ENCODE data around the gene CROCC.
"Not testable (repeated sequence)": the region's sequence is repeated elsewhere in the genome, so short reads cannot be mapped to it uniquely, and the experiment has no call there.

Gene CROCC

DNA sequence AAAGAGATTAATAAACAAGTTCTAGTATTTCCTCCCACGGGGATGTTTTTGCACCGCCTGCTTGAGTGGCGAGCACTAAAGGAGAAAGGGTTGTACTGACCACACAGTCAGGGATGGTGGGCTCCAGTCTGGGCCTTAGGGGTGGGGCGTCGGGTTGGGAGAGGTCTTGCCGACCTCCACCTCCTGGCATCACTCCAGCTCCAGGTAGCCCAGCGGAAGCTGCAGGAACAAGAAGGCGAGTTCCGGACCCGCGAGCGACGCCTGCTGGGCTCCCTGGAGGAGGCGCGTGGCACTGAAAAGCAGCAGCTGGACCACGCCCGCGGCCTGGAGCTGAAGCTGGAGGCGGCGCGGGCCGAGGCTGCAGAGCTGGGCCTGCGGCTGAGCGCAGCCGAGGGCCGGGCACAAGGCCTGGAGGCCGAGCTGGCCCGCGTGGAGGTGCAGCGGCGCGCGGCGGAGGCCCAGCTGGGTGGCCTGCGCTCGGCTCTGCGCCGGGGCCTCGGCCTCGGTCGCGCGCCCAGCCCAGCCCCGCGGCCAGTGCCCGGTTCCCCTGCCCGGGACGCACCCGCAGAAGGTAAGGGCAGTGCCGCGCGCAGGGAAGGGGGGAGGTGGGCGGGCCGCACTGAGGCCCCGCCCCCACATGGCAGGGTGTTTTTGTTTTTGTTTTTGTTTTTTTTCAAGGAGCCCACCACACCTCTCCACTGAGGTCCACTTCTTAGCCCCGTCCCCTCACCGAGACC, 39.0 kb downstream of the CROCC start:
- no peak overlapping the region for H3K4me3 ChIP-seq (ENCODE audit: low read length)
- no peak for DNase-seq (ENCODE audit: low read depth, low spot score)

GRCh38 chr1:16961297-16962133, 39.8 kb downstream of the CROCC start:
- DNase-seq (ENCODE audit: low read depth, low spot score) = no peak
- H3K4me3 ChIP-seq (ENCODE audit: low read length) = no peak overlapping the region

DNA sequence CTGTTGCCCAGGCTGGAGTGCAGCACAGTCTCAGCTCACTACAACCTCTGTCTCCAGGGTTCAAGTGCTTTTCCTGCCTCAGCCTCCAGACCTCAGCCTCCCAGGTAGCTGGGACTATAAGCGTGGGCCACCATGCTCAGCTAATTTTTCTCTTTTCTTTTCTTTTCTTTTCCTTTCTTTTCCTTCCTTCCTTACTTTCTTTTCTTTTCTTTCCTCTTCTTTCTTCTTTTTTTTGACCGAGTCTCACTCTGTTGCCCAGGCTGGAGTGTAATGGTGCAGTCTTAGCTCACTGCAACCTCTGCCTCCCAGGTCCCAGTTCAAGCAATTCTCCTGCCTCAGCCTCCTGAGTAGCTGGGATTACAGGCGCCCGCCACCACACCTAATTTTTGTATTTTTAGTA, 42.4 kb downstream of the CROCC start:
- DNase-seq (ENCODE audit: low read depth, low spot score); H3K4me3 ChIP-seq (ENCODE audit: low read length): not testable (repeated sequence)

DNA sequence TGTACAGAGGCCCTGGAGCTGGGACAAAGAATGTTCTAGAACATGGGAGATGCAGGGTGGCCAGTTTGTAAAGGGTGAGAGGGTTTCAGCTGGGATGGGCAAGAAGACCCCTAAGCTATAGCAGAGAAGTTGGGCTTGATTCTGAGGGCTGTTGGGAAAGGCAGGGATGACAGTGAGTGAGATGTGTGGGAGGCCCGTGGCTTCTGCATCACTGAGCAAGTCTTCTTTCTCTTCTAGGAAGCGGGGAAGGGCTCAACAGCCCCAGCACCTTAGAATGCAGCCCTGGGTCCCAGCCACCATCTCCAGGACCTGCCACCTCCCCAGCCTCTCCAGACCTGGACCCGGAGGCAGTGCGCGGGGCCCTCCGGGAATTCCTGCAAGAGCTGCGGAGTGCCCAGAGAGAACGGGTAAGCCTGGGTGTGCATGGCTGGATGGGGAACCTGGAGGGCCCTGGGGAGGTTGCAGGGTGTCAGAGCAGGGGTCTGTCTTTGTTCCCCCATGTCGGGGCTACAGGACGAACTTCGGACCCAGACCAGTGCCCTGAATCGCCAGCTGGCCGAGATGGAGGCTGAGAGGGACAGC, 43.8 kb downstream of the CROCC start:
- no peak for DNase-seq (ENCODE audit: low read depth, low spot score)
- H3K4me3 ChIP-seq (ENCODE audit: low read length) = no peak overlapping the region

DNA sequence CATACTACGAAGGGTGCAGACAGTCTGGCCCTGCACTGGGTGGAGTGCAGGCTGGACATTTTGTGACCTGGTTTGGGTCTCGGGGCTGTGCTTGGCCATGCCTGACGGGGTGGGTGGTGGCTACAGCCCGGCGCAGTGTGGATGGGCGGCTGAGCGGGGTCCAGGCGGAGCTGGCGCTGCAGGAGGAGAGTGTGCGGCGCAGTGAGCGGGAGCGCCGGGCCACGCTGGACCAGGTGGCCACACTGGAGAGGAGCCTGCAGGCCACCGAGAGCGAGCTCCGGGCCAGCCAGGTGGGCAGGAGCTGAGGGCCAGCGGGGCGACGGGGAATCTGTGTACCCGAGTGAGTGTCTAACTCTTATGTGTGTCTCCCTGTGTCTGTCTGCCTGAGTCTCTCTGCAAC, 44.6 kb downstream of the CROCC start:
- no peak for DNase-seq (ENCODE audit: low read depth, low spot score)
- no peak overlapping the region for H3K4me3 ChIP-seq (ENCODE audit: low read length)

DNA sequence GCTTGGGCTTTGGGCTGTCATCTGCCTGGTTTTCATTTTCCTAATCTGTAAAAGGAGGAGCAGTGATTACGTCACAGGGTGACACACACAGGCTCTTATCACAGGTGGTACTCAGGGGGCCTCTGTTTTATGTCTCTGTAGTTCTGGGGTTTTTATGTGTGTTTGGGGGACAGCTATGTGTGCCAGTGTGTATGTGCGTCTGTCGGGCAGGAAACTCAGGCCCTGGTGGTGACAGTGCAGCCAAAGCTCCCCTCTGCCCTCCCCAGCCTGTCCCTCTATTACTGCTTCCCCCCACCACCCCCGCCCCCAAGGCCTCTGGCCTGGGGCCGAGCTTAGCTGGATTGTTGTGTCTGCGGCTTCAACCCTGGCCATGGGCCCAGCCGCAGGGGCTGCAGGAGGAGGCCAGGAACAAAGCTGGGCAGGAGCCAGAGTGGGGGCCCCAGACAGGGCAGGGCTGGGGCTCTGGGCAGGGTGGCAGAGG, 45.4 kb downstream of the CROCC start:
- H3K4me3 ChIP-seq (ENCODE audit: low read length) = no peak overlapping the region
- no peak for DNase-seq (ENCODE audit: low read depth, low spot score)

DNA sequence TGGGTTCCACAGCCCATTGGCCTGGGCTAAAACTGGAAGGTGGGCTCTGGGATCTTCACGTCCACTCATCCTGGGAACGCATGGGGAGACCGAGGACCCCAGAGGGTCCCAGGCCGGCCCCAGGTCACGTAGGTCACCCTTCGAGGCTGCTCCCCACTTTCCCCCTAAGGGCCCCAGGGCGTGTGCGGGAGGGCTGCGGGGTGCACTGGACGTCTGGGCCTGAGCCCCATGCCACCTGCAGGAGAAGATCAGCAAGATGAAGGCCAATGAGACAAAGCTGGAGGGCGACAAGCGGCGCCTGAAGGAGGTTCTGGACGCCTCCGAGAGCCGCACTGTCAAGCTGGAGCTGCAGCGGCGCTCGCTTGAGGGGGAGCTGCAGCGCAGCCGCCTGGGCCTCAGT, 46.2 kb downstream of the CROCC start:
- H3K4me3 ChIP-seq (ENCODE audit: low read length) = no peak overlapping the region

DNA sequence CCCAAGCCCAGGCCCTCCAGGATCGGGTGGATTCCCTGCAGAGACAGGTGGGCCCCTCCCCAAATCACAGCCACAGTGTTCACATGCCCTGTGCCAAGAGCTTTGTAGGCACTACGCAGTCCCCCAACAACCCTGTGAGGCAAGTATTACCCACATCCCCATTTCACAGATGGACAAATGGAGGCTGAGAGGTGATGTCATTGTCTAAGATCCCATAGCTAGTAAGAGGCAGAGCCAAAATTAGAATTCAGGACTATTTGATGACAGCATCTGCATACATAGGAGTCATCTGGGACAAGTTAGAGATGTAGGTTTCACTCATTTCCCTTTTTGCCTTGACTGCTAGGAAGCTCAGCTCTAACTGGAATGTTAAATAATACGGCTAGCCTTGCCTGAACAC, 46.6 kb downstream of the CROCC start:
- H3K4me3 ChIP-seq (ENCODE audit: low read length) = no peak overlapping the region
- DNase-seq (ENCODE audit: low read depth, low spot score) = no peak

More for the DNA sequence above, 46.2 kb downstream of the CROCC start:
- no peak for DNase-seq (ENCODE audit: low read depth, low spot score)

DNA sequence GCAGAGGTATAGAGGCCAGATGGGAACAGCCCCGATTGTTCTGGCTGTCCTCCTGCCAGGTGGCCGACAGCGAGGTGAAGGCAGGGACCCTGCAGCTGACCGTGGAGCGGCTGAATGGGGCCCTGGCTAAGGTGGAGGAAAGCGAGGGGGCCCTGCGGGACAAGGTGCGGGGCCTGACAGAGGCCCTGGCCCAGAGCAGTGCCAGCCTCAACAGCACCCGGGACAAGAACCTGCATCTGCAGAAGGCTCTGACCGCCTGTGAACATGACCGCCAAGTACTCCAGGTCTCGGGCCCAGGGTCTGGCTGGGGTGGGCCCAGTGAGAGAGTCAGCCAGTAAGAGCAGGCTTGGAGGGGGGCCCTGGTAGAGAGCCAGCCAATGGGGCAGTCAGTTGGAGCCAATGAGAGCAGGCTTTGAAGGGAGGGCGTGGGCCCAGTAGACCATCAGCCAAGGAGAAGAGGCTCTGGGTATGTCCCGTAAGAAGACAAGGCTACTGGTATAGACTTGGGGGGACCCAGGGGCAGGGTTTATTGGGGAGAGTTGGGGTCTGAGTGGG, 47.4 kb downstream of the CROCC start:
- no peak overlapping the region for H3K4me3 ChIP-seq (ENCODE audit: low read length)
- no peak for DNase-seq (ENCODE audit: low read depth, low spot score)

DNA sequence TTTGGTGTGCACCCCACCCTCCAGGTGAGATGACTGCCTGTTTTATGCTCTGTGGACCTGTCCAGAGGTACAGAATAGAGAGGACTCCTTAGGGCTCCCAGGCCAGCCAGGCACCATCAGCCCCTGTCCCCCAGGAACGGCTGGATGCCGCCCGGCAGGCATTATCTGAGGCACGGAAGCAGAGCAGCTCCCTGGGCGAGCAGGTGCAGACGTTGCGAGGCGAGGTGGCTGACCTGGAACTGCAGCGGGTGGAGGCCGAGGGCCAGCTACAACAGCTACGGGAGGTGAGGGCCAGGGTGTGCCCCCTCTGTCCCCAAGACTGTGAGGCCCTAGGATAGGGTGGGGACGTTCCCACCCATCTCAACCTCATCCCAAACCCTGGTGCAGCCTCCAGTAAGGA, 47.9 kb downstream of the CROCC start:
- no peak overlapping the region for H3K4me3 ChIP-seq (ENCODE audit: low read length)
- DNase-seq (ENCODE audit: low read depth, low spot score) = no peak

GRCh38 chr1:16970132-16970910, 48.6 kb downstream of the CROCC start:
- DNase-seq (ENCODE audit: low read depth, low spot score) = no peak
- no peak overlapping the region for H3K4me3 ChIP-seq (ENCODE audit: low read length)

GRCh38 chr1:16971341-16972188, 49.8 kb downstream of the CROCC start:
- DNase-seq (ENCODE audit: low read depth, low spot score) = no peak
- H3K4me3 ChIP-seq (ENCODE audit: low read length) = no peak overlapping the region

- no peak for DNase-seq (ENCODE audit: low read depth, low spot score)
- H3K4me3 ChIP-seq (ENCODE audit: low read length) = no peak overlapping the region
These were observed 50.6 kb downstream of the CROCC start for GRCh38 chr1:16972189-16972895.

DNA sequence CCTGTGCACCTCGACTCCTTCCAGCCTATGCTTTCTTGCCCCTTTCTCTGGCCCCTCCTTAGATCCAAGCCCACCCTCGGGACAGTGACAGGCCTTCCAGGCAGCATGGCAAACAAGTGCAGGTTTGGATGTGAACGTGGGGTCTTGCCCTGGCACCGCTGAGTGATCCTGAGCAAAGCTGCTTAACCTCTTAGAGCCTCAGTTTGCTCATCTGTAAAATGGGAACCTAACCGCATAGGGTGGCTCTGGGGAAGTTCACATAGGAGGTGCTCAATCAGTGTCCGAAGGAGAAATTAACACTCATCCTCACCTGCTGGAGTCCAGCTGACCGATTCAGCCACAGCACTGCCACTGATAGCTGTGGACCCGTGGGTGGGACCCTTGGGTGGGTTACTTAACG, 51.5 kb downstream of the CROCC start:
- no peak overlapping the region for H3K4me3 ChIP-seq (ENCODE audit: low read length)
- DNase-seq (ENCODE audit: low read depth, low spot score) = no peak

- DNase-seq (ENCODE audit: low read depth, low spot score) = no peak
These were observed 53.5 kb downstream of the CROCC start for GRCh38 chr1:16975211-16975610.

GRCh38 chr1:16975838-16976237, 54.1 kb downstream of the CROCC start:
- no peak for DNase-seq (ENCODE audit: low read depth, low spot score)
- no peak overlapping the region for H3K4me3 ChIP-seq (ENCODE audit: low read length)

More at GRCh38 chr1:16975211-16975610, 53.5 kb downstream of the CROCC start:
- no peak overlapping the region for H3K4me3 ChIP-seq (ENCODE audit: low read length)

DNA sequence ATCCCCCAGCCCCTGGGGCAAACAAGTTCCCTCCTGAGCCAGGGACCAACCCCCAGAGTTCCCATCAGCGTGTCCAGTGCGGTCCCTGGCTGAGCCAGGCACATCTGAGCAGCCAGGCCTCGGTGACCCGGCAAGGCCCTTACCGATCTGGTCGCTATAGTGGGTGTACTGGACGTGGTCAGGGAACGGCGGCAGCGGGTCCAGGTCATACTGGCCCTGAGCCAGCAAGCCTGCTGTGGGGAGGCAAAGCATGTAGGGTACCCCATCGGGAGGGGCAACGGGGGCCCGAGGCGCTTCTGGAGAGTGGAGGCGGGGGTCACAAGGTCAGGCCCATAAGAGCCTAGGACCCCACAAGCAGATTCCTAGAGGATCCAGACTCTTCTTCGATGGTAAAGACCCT, 55.2 kb downstream of the CROCC start:
- H3K4me3 ChIP-seq (ENCODE audit: low read length) = no peak overlapping the region
- no peak for DNase-seq (ENCODE audit: low read depth, low spot score)

DNA sequence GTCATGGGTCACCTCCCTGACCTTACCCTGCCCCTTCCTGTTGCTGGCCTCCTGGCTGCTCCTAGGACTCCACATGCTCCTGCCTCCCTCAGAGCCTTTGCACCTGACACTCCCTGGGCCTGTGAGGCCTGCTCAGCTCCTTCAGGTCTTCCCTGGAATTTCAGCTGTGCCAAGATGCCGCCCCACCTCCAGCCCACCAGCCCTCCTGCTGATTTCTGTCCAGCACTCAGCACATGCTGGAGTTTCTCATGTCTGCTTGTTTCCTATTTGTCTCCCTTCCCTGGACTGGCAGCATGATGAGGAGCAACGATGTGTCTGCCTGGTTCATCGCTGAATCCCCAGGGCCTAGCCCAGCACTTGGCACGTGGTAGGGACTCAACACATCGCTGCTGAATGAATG, 55.6 kb downstream of the CROCC start:
- no peak for DNase-seq (ENCODE audit: low read depth, low spot score)
- H3K4me3 ChIP-seq (ENCODE audit: low read length) = no peak overlapping the region

All from Jurkat, Clone E6-1 (cell line).